ENCODE measurements around the gene IGF1R. TPM values are rescaled to one million over a fixed set of nuclear protein-coding genes. Genes with fewer than 3 reads are reported as not detected.

The IGF1R gene
- total RNA-seq, 4 donors from 2014 or later, result 59.6 to 172 (median 88.5) TPM

DNA sequence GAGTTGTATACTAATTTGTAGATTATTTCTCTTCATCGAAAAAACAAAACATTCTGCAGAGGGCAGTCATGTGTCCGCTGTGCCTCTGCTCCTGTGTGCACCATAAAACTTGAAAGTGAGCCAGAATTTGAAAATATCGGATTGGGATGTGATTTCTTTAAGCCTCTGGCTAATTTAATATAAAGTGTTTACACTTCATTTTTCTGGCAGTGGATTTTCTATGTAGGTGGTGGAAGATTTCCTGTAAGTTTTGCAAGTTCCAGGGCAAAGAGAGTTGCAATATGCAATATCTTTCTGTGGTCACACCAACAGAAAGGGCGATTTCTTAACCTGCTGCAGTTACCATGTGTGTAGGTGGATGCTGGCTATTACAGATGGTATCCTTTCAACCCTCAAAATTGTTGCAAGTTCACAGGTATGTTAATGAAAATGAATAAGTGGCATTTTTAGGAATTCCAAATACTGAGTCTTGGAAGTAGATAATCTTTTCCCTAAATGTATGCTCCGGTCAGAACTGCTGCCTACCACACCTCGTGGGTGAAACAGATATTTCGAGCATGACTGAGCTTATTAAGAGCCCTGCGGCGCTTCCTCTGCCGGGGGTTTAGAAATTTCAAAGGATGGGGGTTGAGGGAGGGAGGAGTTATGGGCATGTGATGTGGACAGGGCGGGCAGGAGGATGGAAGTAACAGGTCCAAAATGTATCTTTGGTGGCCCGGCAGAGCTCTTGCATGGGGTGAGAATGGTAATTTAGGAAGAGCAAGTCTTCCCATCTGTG lies 225.3 kb downstream of the IGF1R start:
- WGBS, 2 donors, result 34 to 45% methylated on average over 12 of the region's 12 CpGs
- no peak overlapping the region for H3K4me3 ChIP-seq (ENCODE audit: low read depth, poor library complexity, severe bottlenecking)
- TF ChIP-seq, protein P1, sequence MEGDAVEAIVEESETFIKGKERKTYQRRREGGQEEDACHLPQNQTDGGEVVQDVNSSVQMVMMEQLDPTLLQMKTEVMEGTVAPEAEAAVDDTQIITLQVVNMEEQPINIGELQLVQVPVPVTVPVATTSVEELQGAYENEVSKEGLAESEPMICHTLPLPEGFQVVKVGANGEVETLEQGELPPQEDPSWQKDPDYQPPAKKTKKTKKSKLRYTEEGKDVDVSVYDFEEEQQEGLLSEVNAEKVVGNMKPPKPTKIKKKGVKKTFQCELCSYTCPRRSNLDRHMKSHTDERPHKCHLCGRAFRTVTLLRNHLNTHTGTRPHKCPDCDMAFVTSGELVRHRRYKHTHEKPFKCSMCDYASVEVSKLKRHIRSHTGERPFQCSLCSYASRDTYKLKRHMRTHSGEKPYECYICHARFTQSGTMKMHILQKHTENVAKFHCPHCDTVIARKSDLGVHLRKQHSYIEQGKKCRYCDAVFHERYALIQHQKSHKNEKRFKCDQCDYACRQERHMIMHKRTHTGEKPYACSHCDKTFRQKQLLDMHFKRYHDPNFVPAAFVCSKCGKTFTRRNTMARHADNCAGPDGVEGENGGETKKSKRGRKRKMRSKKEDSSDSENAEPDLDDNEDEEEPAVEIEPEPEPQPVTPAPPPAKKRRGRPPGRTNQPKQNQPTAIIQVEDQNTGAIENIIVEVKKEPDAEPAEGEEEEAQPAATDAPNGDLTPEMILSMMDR (IDR thresholded peaks at IDR 0.05), result no peak
- no peak for TF ChIP-seq POLR2A (IDR thresholded peaks at IDR 0.05)
- intact Hi-C loops (cut with DNase I; ENCODE audit: low total_unique reads), result no loop called here
- no peak for DNase-seq (ENCODE audit: low spot score in 2 of 2)

- H3K4me3 ChIP-seq (ENCODE audit: low read depth, poor library complexity, severe bottlenecking), result no peak overlapping the region
- 65 to 66% methylated on average over 7 of the region's 7 CpGs for WGBS, 2 donors
- no peak for DNase-seq (ENCODE audit: low spot score in 2 of 2)
- intact Hi-C loops (cut with DNase I; ENCODE audit: low total_unique reads), result no loop called here
- TF ChIP-seq, protein P1 (IDR thresholded peaks at IDR 0.05), result no peak
- TF ChIP-seq POLR2A (IDR thresholded peaks at IDR 0.05), result no peak
Measured at GRCh38 chr15:98874370-98874769, 226.0 kb downstream of the IGF1R start.

GRCh38 chr15:98874773-98875172 lies 226.4 kb downstream of the IGF1R start:
- H3K4me3 ChIP-seq (ENCODE audit: low read depth, poor library complexity, severe bottlenecking), result no peak overlapping the region
- 23 to 30% methylated on average over 8 of the region's 8 CpGs for WGBS, 2 donors
- DNase-seq (ENCODE audit: low spot score in 2 of 2), result no peak
- intact Hi-C loops (cut with DNase I; ENCODE audit: low total_unique reads), result no loop called here
- TF ChIP-seq, protein P1 (IDR thresholded peaks at IDR 0.05), result no peak
- no peak for TF ChIP-seq POLR2A (IDR thresholded peaks at IDR 0.05)

- TF ChIP-seq, protein P1 (IDR thresholded peaks at IDR 0.05), result no peak
- no peak for TF ChIP-seq POLR2A (IDR thresholded peaks at IDR 0.05)
- H3K4me3 ChIP-seq (ENCODE audit: low read depth, poor library complexity, severe bottlenecking), result no peak overlapping the region
- 22 to 27% methylated on average over 3 of the region's 3 CpGs for WGBS, 2 donors
- no peak for DNase-seq (ENCODE audit: low spot score in 2 of 2)
- intact Hi-C loops (cut with DNase I; ENCODE audit: low total_unique reads), result no loop called here
Measured at GRCh38 chr15:98875309-98875708, 227.0 kb downstream of the IGF1R start.

- H3K4me3 ChIP-seq (ENCODE audit: low read depth, poor library complexity, severe bottlenecking), result no peak overlapping the region
- no peak for DNase-seq (ENCODE audit: low spot score in 2 of 2)
- TF ChIP-seq, protein P1 (IDR thresholded peaks at IDR 0.05), result no peak
- no peak for TF ChIP-seq POLR2A (IDR thresholded peaks at IDR 0.05)
- intact Hi-C loops (cut with DNase I; ENCODE audit: low total_unique reads), result no loop called here
- 68 to 81% methylated on average over 5 of the region's 5 CpGs for WGBS, 2 donors
Measured at GRCh38 chr15:98876451-98877369, 228.4 kb downstream of the IGF1R start.
